NCI-H128 (cell line): ENCODE data around the gene ATF6.

ENCODE experiments used
- DNase-seq: peaks from one replicate; lab custom pipeline; 2025; ENCODE audit not compliant: unreplicated experiment; lab: John Stamatoyannopoulos, UW

The ATF6 gene

GRCh38 chr1:161936786-161937185, 170.7 kb downstream of the ATF6 start:
- DNase-seq: no peak

- DNase-seq: no peak
Measured at GRCh38 chr1:161940866-161941591, 174.9 kb downstream of the ATF6 start.

GRCh38 chr1:161941726-161942436, 175.8 kb downstream of the ATF6 start:
- DNase-seq: no peak

GRCh38 chr1:161943737-161944136, 177.6 kb downstream of the ATF6 start:
- no peak for DNase-seq

- DNase-seq: no peak
Measured at GRCh38 chr1:161944381-161944780, 178.3 kb downstream of the ATF6 start.

- no peak for DNase-seq
Measured at GRCh38 chr1:161945306-161946060, 179.4 kb downstream of the ATF6 start.

GRCh38 chr1:161946071-161946987, 180.2 kb downstream of the ATF6 start:
- no peak for DNase-seq

GRCh38 chr1:161948435-161948834, 182.3 kb downstream of the ATF6 start:
- no peak for DNase-seq

- no peak for DNase-seq
Measured at GRCh38 chr1:161949548-161949947, 183.4 kb downstream of the ATF6 start.

- DNase-seq: no peak
Measured at GRCh38 chr1:161950377-161950776, 184.3 kb downstream of the ATF6 start.

GRCh38 chr1:161951646-161952045, 185.5 kb downstream of the ATF6 start:
- no peak for DNase-seq

- DNase-seq: no peak
Measured at GRCh38 chr1:161952607-161953172, 186.6 kb downstream of the ATF6 start.

- DNase-seq: no peak
Measured at GRCh38 chr1:161953256-161953920, 187.3 kb downstream of the ATF6 start.

GRCh38 chr1:161954050-161954449, 187.9 kb downstream of the ATF6 start:
- DNase-seq: no peak

- no peak for DNase-seq
Measured at GRCh38 chr1:161954466-161954865, 188.3 kb downstream of the ATF6 start.

GRCh38 chr1:161955606-161956005, 189.5 kb downstream of the ATF6 start:
- DNase-seq: no peak

- DNase-seq: no peak
Measured at GRCh38 chr1:161956097-161956496, 190.0 kb downstream of the ATF6 start.

- DNase-seq: no peak
Measured at GRCh38 chr1:161956930-161957329, 190.8 kb downstream of the ATF6 start.

GRCh38 chr1:161958425-161958824, 192.3 kb downstream of the ATF6 start:
- no peak for DNase-seq
